CD4-positive, alpha-beta T cell (primary cell): ENCODE data around the gene MMAA. TPM values are rescaled to one million over a fixed set of nuclear protein-coding genes. Genes with fewer than 3 reads are reported as not detected.

Experiments
- ATAC-seq: fragments of 200-7000 bp; cut with Tn5 transposase; one replicate; pipeline ENCODE4 v1.10.0; 2022; ENCODE audit warnings: mild to moderate bottlenecking; ENCODE audit not compliant: poor library complexity
- CTCF ChIA-PET: fragments of 350-600 bp; sonication (Branson Sonifier 250); formaldehyde crosslinking; loops from one replicate; lab custom pipeline; 2021; ENCODE audit warnings: antibody characterized with exemption, inconsistent platforms; lab: Charles Lee
- POLR2A ChIA-PET: fragments of 350-600 bp; sonication (Branson Sonifier 250); formaldehyde crosslinking; loops from one replicate; lab custom pipeline; 2021; ENCODE audit warnings: antibody characterized with exemption, inconsistent platforms; lab: Charles Lee
- DNase-seq, 14 experiments: peaks; one replicate each; pipeline ENCODE4 v3.0.0-alpha.2; 2013 to 2020; ENCODE audit warnings: mixed read lengths in 2 of 14
- H3K27ac ChIP-seq, 2 donors: one replicate each; pipeline versions ENCODE4 v1.5.1 to v1.7.0; 2013; ENCODE audit warnings: low read length in 2 of 2, low read depth in 1 of 2, mild to moderate bottlenecking in 1 of 2
- H3K27me3 ChIP-seq, 2 experiments: 1 replicate in 1 of 2; 2 replicates in 1 of 2; pipeline versions ENCODE4 v1.6.1 to v1.7.0; 2013; ENCODE audit warnings: low read length in 2 of 2, control low read depth in 1 of 2, mild to moderate bottlenecking in 1 of 2, moderate library complexity in 1 of 2; ENCODE audit not compliant: insufficient read depth in 2 of 2, control insufficient read depth in 1 of 2
- H3K36me3 ChIP-seq: one replicate; pipeline ENCODE4 v1.6.1; 2013; ENCODE audit warnings: low read length, control low read depth; ENCODE audit not compliant: insufficient read depth
- H3K4me1 ChIP-seq: one replicate; pipeline ENCODE4 v1.6.1; 2013; ENCODE audit warnings: low read length, control low read depth; ENCODE audit not compliant: insufficient read depth
- H3K4me3 ChIP-seq: one replicate; pipeline ENCODE4 v1.5.1; 2013; ENCODE audit warnings: mild to moderate bottlenecking, low read length, moderate library complexity
- H3K9me3 ChIP-seq, 2 experiments: 1 replicate in 1 of 2; 2 replicates in 1 of 2; pipeline versions ENCODE4 v1.6.1 to v1.7.0; 2013; ENCODE audit warnings: low read length in 2 of 2, mild to moderate bottlenecking in 2 of 2, control low read depth in 1 of 2, moderate library complexity in 1 of 2; ENCODE audit not compliant: control insufficient read depth in 1 of 2, insufficient read depth in 1 of 2
- H3K27ac Mint-ChIP-seq: one replicate; pipeline ENCODE4 v1.8.0; 2020; ENCODE audit warnings: mixed read lengths
- H3K27me3 Mint-ChIP-seq: one replicate; pipeline ENCODE4 v1.8.0; 2021; ENCODE audit warnings: mixed read lengths
- H3K36me3 Mint-ChIP-seq: one replicate; pipeline ENCODE4 v1.8.0; 2021; ENCODE audit warnings: low read depth, mixed read lengths
- H3K4me1 Mint-ChIP-seq: one replicate; pipeline ENCODE4 v1.8.0; 2021; ENCODE audit warnings: low read depth, mixed read lengths
- H3K4me3 Mint-ChIP-seq: one replicate; pipeline ENCODE4 v1.8.0; 2020; ENCODE audit warnings: mild to moderate bottlenecking, mixed read lengths
- H3K9me3 Mint-ChIP-seq: one replicate; pipeline ENCODE4 v1.8.0; 2020; ENCODE audit warnings: mixed read lengths
- intact Hi-C, 2 experiments: fragments of 100-400 bp; cut with DNase I in 1 of 2; cut with micrococcal nuclease in 1 of 2; formaldehyde crosslinking; loops; one replicate each; pipeline versions ENCODE4 v1.15.1 to v1.9.0; 2023 to 2025; cut with DNase I, micrococcal nuclease
- total RNA-seq, 174 experiments: library from RNA in 2 of 174; stranded (reverse) in 2 of 174; gene quantifications; one replicate each; pipeline ENCODE4 v1.2.3 and lab custom pipeline; 2021 to 2026
- TF ChIP-seq, protein P1 (sequence below): fragments of 200-600 bp; IDR thresholded peaks from one replicate; pipeline ENCODE4 v1.8.0; 2022; ENCODE audit warnings: antibody characterized with exemption, mild to moderate bottlenecking

MMAA gene
- total RNA-seq, 2 experiments from 2014 or later = 7.0 to 7.2 TPM

- DNase-seq = no peak
- Mint-ChIP-seq H3K27me3 (no peaks in the 10 kb centered on the region), H3K4me3 (no peak overlapping the region), H3K9me3 (no peaks in the 10 kb centered on the region), H3K4me1 (no peaks in the 10 kb centered on the region), H3K36me3 (no peaks in the 10 kb centered on the region), H3K27ac (no peak overlapping the region)
- H3K4me1 ChIP-seq = no peaks in the 10 kb centered on the region
- ChIA-PET POLR2A (no interaction called here), CTCF (no interaction called here)
- TF ChIP-seq, protein P1, sequence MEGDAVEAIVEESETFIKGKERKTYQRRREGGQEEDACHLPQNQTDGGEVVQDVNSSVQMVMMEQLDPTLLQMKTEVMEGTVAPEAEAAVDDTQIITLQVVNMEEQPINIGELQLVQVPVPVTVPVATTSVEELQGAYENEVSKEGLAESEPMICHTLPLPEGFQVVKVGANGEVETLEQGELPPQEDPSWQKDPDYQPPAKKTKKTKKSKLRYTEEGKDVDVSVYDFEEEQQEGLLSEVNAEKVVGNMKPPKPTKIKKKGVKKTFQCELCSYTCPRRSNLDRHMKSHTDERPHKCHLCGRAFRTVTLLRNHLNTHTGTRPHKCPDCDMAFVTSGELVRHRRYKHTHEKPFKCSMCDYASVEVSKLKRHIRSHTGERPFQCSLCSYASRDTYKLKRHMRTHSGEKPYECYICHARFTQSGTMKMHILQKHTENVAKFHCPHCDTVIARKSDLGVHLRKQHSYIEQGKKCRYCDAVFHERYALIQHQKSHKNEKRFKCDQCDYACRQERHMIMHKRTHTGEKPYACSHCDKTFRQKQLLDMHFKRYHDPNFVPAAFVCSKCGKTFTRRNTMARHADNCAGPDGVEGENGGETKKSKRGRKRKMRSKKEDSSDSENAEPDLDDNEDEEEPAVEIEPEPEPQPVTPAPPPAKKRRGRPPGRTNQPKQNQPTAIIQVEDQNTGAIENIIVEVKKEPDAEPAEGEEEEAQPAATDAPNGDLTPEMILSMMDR = no peak
- H3K36me3 ChIP-seq = no peaks in the 10 kb centered on the region
- no peaks in the 10 kb centered on the region for H3K27me3 ChIP-seq
- H3K9me3 ChIP-seq = no peaks in the 10 kb centered on the region
- no peak overlapping the region for H3K27ac ChIP-seq
- no peak overlapping the region for H3K4me3 ChIP-seq
- intact Hi-C loops = no loop called here
- ATAC-seq = no peak
These were observed 78.1 kb downstream of the MMAA start for GRCh38 chr4:145697332-145697731.

DNA sequence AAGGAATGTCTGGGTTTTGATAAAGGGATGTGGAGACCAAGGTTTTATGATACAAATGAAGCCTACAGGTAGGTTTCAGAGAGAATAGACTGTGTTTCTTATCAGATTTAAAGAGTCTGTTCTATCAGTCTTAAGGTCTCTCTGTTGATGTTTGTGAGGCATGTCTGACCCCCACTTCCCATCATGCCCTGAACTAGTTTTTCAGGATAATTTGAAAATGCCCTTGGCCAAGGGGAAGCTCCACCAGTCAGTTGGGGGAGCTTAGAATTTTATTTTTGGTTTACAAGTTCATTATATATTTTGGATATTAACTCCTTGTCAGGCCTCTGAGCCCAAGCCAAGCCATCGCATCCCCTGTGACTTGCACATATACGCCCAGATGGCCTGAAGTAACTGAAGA, 79.3 kb downstream of the MMAA start:
- Mint-ChIP-seq H3K9me3 (no peaks in the 10 kb centered on the region), H3K4me1 (no peaks in the 10 kb centered on the region), H3K27ac (no peak overlapping the region), H3K27me3 (no peaks in the 10 kb centered on the region), H3K4me3 (no peak overlapping the region), H3K36me3 (no peaks in the 10 kb centered on the region)
- intact Hi-C loops = no loop called here
- ChIA-PET CTCF (no interaction called here), POLR2A (no interaction called here)
- Histone ChIP-seq H3K27ac (no peak overlapping the region), H3K9me3 (no peaks in the 10 kb centered on the region), H3K4me3 (no peak overlapping the region), H3K27me3 (no peaks in the 10 kb centered on the region), H3K36me3 (no peaks in the 10 kb centered on the region), H3K4me1 (no peaks in the 10 kb centered on the region)
- DNase-seq (no peak), ATAC-seq (no peak)
- TF ChIP-seq, protein P1 = no peak

GRCh38 chr4:145703850-145704497, 84.8 kb downstream of the MMAA start:
- intact Hi-C loops = no loop called here
- H3K4me3 Mint-ChIP-seq = no peak overlapping the region
- Histone ChIP-seq H3K27me3 (no peaks in the 10 kb centered on the region), H3K9me3 (no peaks in the 10 kb centered on the region), H3K27ac (no peak overlapping the region), H3K4me1 (no peaks in the 10 kb centered on the region), H3K36me3 (no peaks in the 10 kb centered on the region), H3K4me3 (no peak overlapping the region)
- no peaks in the 10 kb centered on the region for H3K4me1 Mint-ChIP-seq
- CTCF ChIA-PET = no interaction called here
- TF ChIP-seq, protein P1 = no peak
- DNase-seq (no peak), ATAC-seq (no peak)
- H3K9me3 Mint-ChIP-seq = peaks cover 2% of the 10 kb centered on the region
- no peaks in the 10 kb centered on the region for H3K36me3 Mint-ChIP-seq
- H3K27me3 Mint-ChIP-seq = no peaks in the 10 kb centered on the region
- H3K27ac Mint-ChIP-seq = no peak overlapping the region
- POLR2A ChIA-PET = no interaction called here
